SH-SY5Y (cell line): Measurements from ENCODE around the gene SPOCK2.

ENCODE experiments used
- GATA2 ChIP-seq: IDR thresholded peaks from 2 replicates; pipeline ENCODE4 v1.6.1; 2011; ENCODE audit warnings: mild to moderate bottlenecking, low read depth, low read length
- GATA3 ChIP-seq: IDR thresholded peaks from 2 replicates; pipeline ENCODE4 v1.6.1; 2011; ENCODE audit warnings: low read depth, mild to moderate bottlenecking, low read length, moderate library complexity

- TF ChIP-seq GATA3 (no peak), GATA2 (no peak)
Measured at GRCh38 chr10:72066318-72067284, 21.8 kb downstream of the SPOCK2 start.
